Activated CD8-positive, alpha-beta memory T cell treated with anti-CD3 and anti-CD28 coated beads, Interleukin-2, amount 50 U/mL, for 1 hour (primary cell): ENCODE measurements around the gene MAP3K7CL.

Experiments used
- DNase-seq: peaks from one replicate; pipeline ENCODE4 v3.0.0-alpha.2; 2020; ENCODE audit errors: extremely low read depth

MAP3K7CL gene, protein sequence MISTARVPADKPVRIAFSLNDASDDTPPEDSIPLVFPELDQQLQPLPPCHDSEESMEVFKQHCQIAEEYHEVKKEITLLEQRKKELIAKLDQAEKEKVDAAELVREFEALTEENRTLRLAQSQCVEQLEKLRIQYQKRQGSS

DNA sequence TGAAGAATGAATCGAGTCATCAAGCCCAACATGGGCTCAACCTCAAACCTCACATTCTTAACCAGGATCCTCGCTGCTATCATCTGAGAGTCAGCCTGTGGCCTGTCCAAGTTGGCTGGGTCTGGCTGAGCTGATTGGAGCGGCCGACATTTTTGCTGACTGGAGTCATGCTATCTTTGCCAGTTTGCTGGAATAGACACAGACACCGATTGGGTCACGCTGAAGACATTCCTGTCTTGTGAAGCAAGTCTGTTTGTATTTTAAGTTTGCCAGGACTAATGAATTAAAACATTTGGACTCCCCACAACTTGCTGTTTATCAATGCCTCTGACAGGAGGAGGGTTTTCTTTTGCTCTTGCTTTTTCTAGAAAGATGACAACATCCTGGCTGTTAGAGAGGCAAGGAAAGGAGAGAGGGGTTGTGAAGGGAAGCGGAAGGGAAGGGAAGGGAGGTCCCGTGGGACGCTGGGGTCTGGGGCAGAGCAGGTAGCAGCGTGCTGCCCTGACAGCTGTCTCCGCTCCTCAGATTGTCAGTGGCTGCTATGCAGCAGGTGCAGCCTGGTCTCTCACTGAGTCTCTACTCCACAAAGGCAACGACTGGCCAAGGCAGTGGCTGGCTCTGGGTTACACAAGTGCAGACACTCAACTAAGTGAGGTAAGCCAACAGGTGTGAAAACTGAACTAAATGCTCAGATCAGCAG lies at the start of gene MAP3K7CL:
Gene MAP3K7CL (plus strand): TSS at position 375 of the 700 bp plus-strand sequence. CDS start 2,701 bp downstream, outside the sequence.
- DNase-seq = no peak

DNA sequence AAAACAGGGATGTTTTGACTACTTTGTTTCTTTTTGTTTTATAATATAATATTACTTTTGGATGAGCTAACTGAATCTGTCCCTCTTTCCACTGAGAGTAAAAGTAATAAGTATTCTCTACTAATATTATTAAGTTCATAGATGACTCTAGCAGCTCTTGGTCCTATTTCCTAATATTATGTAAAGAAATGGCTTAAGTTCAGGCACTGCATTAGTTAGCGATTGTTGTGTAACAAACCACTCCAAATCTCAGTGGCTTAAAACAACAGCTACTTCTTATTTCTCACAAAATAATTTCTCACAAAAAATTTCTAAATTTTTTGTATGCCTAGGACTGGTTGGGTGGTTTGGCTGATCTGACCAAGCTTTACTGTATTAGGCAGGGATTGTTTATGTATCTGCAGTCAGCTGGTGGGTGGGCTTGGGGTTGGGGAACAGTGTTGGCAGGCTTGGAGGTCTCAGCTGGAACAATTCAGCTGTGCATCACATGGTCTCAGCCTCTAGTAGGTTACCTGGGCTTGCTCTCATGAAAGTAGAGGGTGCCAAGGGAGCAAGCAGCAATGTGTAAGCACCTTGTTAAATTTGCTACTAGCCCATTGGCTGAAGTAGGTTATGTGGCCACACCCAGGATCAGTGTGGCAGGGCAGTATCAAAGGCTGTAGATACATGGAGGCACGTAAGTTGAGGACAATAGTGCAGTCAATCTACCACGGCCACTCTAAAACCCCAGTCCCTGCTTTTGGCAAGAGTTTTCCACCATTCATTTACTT lies 48.2 kb upstream of the MAP3K7CL start:
- DNase-seq = no peak

DNA sequence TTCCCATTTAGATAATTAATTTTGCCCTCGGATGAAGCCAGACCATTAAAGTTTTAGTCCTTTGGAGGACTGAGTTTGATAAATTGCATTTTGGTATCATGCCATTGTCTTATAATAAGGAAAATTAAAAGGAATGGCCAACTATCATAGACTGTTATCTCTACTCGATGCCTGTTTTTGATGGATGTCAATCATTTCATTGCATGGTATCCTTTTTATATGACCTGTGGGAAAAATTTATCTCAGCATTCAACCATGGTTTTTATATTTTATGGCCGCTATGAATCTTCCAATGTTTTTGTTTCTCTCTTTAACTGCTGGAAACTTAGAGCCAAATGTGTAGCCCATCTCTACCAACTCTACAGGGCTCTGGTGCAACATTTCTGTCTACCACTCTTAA lies 47.1 kb upstream of the MAP3K7CL start:
- DNase-seq = no peak

DNA sequence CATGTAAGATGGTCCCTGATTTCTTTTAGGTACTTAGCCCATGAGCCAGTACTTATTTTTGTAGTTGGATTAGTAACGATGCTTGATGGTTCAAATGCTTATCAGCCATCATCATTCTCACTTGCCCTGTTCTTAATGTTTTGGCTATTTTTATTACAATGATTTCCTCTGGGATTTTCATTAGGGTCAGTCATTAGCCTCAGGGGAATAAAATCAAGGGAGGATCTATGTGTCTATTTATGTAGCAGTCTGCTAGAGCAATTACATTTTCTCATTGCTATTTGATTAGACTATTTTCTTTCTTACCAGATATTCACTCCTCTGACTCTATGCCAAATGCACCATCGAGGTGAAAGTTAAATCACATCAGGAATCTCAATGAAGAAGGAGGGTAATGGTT lies 46.1 kb upstream of the MAP3K7CL start:
- no peak for DNase-seq

DNA sequence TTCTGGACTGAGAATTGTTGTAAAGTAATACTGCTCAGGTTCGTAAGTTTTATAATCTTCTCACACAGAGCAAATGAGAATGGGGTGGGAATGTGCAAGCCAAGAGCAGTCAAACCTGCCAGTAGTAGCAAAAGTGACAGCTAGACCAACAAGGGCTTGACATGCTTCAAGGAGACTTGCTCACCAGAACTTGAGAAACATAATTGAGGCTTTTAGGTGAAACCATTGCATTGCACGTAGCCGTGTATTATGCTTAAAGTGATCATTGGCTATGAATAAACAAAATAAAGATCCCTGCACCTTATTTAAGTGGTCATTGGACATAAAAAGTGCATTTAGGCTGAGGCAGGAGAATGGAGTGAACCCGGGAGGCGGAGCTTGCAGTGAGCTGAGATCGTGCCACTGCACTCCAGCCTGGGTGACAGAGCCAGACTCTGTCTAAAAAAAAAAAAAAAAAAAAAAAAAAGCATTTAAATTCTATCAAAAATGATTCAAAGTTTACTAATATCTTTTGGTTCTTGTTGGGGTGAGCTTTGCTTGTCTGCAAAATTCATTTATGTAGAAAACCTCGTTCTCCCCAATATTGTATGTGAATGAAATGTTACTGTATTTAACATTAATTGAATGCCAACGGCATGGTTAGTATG lies 45.2 kb upstream of the MAP3K7CL start:
- DNase-seq = no peak

DNA sequence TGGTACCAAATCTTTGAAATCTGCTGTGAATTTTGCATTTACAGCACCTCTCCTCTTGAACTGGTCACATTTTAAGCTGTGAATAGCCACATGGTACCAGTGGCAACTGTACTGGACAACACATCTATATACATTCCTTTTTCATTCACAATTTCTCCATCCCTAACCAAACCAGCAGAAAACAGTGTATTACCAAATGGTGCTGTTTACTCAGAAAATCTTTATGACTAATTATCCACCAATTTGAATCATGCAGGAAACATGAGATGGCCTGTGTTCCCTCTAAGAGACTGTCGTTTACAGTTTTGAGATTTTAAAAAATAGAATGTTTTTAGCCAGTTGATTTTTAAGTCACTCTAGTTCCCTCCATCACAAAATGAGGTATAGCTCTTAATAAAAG lies 39.4 kb upstream of the MAP3K7CL start:
- no peak for DNase-seq

DNA sequence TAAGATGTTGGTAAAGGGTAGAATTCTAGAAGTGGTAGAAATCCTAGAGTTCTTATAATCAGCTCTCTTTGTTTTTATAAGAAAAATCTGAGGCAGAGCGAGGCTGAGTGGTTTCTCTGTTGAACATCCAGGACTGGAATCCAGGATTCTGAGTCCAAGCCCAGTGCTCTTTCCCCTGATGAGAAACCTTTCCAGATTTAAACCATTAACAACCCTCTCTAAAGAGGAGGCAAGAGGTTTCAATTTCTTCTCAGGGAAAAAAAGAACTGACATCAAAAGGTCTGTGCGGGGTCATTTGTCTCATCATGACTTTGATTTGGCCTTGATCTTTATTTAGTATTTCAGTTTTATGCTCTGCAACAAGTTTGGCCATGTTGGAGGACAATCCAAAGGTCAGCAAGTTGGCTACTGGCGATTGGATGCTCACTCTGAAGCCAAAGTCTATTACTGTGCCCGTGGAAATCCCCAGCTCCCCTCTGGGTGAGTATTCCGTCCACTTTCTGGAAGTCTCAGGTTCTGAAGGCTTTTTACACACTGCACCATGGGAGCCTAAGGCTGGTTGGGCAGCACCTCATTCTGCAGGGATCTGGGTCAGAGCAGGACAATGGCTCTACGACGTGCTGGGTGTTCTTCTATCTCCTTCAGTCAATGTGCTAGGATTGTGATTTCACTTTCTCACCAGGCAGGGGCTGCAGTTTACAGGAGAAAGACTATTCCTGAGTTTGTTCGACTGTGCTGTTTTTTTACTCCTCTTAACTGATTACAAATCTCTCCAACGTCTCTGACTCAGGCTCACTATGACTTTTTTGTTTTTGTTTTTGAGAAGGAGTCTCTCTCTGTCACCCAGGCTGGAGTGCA lies 38.1 kb upstream of the MAP3K7CL start:
- no peak for DNase-seq

DNA sequence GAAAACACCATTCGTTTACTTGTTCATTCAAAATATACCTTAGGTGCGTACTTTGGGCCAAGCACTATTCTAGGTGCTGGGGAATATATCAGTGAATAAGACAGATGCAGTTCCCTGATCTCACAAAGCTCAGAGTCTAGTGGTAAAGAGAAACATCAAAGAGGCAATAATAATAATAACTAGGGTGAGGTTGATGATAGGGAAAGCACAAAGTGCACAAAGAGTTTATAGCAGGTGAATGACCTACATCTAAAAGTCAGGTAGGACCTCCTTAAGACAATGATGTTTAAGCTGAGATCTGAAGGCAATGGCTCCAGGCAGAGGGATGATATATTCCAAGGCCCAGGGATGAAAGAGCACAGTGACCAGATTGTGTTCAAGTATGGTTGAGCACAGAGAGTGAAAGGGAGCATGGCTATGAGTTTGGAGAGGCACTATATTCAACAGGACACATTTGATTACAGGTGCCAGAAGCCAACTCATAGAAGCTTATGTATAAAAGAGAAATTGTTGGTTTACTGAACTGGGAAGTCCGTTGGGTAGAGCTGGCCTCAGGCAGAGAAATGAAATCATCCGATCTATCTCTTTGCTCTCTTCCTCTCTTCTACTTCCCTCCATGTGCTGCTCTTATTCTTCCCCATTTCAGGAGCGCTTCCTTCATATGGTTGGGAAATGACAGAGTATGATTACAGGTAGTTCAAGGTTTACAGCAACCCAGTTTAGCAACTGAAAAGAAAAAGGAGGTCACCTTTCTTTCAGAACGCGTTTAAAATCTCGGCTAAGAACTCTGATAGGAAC lies 34.0 kb upstream of the MAP3K7CL start:
- no peak for DNase-seq

DNA sequence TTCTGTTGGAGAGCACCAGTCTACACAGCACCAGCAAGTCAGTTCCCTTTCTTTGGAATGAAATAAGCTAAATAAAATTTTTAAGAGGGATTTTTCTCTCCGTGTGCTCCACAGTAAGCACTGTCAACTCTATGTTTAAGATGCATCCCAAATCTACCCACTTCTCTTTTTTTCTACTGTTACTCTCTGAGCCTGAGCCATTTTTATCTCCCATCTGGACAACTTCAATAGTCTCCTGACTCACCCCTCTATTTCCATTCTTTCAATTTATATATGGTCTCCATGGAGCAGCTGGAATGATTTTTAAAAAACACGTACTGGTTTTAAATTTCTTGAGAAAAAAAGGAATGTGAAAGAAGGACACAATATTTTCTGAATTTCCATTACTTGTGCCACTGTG lies 32.3 kb upstream of the MAP3K7CL start:
- DNase-seq = no peak

DNA sequence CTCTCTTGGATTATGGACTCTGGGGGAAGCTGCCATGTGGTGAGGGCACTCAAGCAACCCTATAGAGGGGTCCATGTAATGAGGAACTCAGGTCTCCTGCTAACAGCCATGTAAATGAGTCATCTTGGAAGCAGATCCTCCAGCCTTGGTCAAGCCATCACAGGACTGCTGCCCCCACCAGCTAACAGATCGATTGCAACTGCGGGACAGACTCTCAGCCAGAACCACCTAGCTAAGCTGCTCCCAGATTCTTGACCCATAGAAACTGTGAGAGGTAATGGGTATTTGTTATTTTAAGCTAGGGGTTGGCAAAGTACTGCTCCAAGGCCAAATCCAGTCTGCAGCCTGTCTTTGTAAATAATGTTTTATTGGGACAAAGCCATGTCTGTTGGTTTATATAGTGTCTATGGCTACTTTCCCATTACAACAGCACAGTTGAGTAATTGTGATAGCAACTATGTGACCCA lies 27.6 kb upstream of the MAP3K7CL start:
- no peak for DNase-seq

DNA sequence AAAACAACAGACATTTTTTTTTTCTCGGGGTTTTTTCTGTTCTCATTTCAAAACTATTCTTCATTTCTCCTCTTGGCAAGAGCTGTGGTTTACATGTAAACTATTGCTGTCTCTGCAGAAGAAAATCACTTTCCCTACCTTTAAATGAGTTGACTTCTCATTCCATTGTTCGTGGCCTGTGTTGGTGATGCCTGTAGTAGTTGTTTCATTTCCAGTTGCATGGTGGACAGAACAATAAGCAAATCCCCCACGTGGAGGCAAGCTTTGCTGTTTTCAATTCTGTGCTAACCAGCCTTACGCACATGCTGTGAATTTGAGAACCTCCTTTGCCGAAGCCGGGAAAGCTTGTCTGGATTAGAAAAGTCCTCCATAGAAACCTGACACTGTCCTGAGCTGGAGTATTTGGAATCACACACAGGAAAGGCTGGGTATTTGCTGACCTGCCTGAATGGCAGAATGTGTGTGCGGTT lies 26.2 kb upstream of the MAP3K7CL start:
- no peak for DNase-seq

DNA sequence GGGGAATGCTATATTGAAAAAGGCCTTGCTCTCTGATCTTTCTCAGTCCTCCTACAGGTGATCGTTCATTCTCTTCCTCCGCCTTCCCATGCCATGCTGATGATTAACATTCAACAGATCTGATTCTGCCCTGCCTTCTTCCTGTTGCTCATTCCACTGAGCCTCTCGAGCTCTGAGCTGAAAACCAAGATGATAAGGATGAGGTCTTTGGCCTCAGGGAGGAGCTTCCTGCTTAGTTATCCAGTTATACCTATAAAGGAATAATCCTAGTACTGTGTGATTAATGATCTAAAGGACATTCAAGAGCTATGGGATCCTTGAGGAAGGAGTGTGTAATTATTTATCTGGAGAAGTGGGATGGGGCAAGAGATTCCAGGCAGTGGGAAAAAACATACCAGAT lies 25.2 kb upstream of the MAP3K7CL start:
- no peak for DNase-seq

DNA sequence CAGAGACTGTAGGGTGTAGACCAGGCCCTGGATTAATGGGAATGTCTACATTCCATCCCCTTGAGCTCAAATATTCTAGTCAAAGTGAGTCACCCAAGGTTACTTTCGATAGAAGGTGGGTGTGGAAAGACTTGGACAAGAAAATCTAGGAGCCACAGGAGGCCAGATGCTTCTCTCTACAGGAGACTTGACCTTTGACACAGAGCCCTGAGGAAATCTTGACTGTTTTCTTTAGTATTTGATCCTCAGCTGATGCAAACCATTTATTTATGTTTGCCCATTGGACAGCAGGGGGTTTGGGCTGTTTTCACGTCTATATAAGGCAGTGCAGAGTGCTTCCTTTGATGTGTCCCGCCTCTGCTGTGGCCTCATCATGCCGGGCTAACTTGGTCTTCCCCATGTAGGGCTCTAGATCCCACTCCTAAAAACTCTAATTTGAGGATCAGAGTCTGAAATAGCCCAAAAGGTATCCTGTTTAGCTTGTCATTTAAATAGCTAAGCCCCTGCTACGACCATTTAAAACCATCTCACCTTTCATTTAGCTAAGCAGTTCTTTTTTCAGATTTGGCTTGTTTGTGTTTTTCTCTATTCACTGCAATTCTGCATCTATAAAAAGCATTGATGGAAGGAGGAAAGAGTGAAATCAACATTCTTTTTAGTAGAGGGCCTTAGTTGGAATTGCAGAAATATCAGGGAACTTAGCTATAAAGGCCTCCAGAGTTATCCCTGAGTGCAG lies 15.5 kb upstream of the MAP3K7CL start:
- no peak for DNase-seq

DNA sequence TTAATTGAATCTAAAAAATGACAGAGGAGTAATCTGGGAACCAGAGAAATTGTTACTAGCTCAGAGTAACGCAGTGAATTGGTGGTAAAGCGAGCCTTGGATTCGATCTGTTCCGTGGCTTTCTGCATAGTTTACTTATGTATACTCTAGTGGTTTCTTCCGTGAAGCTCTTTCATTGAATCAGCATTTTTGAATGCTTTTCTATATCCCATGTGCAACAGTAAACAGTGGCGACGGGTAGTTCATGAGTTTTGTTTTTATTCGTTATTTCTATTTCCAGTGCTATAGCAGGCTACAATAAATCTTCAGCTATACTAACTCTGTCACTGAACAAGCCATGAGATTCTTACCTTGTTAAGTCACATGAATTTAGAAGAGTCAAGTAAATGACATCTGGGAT lies 14.5 kb upstream of the MAP3K7CL start:
- DNase-seq = no peak

DNA sequence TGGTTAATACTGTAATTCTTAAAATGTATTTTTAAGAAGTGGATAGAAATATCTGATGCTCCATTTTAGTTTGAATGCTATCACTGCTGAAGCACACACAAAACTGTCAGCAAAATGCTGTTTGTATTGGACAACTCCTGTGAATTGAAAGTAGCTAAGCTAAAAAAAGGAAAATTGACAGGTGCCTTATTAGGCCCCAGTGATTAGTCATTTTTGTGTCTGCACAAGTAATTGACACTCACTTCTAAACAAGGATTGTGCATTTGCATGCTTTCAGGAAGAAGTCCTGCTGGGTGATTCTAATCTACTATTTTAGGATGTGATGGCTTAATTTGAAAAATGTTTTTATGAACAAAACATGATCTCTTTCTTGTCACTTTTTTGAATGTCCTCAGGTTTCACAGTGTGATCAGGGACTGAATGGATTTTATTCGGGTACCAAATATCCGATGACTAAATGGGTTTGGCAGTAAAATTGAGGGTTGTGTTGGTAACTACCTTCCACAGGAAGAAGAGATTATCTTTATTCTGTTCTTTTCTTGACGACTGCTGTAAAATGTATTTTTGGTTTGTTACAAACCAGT lies 13.0 kb upstream of the MAP3K7CL start:
- no peak for DNase-seq

DNA sequence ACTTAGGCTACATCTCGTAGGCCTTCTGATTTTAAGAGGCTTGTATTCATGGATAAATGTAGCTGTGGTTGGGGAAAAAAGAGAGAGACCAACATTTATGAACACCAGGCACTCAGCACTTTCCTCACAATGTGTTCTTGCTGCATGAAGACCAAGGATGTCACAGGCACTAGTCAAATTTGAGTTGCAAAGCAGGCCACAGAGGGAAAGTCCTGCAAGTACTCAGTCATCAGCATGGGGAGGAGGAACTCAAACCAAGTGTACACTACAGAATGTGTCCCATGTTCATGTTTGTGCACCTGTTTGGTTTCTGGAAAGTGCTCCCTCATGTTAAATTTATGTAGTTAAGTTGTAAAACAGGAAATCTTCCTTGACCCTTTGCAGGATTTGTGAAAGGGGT lies 8.7 kb upstream of the MAP3K7CL start:
- no peak for DNase-seq

DNA sequence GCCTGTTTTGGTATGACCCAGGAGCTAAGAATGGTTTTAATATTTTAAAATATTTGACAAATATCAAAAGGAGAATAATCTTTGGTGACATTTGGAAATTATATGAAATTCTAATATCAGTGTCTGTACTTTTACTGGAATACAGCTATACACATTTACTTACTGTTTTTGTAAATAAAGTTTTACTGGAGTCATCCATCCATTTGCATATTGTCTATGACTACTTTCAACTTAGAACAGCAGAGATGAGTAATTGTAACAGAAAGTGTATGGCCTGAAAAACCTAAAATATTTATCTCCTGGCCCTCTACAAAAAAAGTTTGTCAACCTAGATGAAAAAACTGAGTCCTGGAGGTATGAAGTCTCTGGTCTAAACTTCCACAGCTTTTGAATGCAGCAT lies 5.8 kb upstream of the MAP3K7CL start:
- DNase-seq = no peak

DNA sequence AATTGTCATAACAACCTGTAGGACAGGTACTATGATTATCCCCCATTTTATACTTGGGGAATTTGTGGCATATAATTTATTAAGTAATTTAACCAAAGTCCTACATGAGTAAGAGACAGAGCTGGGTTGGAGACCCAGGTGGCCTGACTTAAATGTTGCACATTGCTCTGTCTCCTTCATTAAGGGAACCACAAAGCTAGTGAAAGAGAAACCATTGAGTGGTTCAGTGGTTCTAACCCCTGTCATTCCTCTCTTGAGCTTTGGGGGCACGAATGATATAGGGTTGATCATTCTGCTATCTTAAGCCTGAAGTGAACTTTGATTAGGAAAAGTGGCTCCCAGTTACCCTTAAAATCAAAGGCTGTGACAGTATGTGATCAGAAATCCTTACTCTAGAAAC lies 5.3 kb upstream of the MAP3K7CL start:
- no peak for DNase-seq

DNA sequence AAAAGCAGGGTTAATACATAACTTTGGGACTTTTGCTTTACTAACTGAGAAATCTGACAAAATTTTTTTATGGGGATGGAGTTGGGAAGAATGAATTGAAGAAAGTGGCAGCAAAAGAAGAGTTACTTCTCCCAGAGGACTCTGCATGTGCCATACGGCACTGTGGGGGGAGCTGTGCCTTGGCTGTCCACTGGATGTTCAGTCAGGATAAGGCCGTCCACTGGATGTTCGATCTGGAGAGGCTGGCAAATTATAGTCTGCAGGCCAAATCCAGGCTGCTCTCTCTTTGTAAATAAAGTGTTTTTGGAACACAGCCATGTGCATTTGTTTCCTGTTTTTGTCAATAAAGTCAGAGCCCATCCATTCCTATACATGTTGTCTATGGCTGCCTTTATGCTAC lies 4.5 kb upstream of the MAP3K7CL start:
- no peak for DNase-seq

DNA sequence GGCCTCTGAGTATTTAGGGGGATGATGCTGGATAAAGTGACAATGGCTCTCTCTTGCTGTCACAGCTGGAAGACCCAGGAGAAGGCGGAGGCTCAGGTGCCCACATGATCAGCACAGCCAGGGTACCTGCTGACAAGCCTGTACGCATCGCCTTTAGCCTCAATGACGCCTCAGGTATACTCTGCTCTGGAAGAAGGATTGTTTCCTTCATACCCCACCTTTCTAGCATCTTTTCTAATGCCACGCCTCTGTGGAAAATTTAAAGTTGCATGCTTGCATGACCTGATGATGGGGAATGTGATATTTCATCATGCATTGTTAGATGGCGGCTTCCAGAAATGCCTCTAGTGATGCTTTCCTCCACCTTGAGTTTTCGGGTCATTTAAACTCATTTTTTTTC lies 2.8 kb downstream of the MAP3K7CL start:
- DNase-seq = no peak
